GM19193 (cell line): ENCODE results near the gene ANKFN1.

ENCODE experiments used
- POLR2A ChIP-seq: IDR thresholded peaks from 4 replicates; pipeline ENCODE4 v1.6.1; 2011; ENCODE audit not compliant: insufficient read depth, insufficient read length; ENCODE audit errors: extremely low read depth

Gene ANKFN1

GRCh38 chr17:56130026-56130425, 23.2 kb upstream of the ANKFN1 start:
- TF ChIP-seq POLR2A: no peak

GRCh38 chr17:56130631-56131030, 22.6 kb upstream of the ANKFN1 start:
- no peak for TF ChIP-seq POLR2A

- TF ChIP-seq POLR2A: no peak
Measured at GRCh38 chr17:56131431-56131830, 21.8 kb upstream of the ANKFN1 start.

GRCh38 chr17:56136301-56136700, 17.0 kb upstream of the ANKFN1 start:
- no peak for TF ChIP-seq POLR2A

GRCh38 chr17:56141046-56141839, 12.0 kb upstream of the ANKFN1 start:
- TF ChIP-seq POLR2A: no peak

- TF ChIP-seq POLR2A: no peak
Measured at GRCh38 chr17:56142325-56142724, 10.9 kb upstream of the ANKFN1 start.

- TF ChIP-seq POLR2A: no peak
Measured at GRCh38 chr17:56142781-56143180, 10.5 kb upstream of the ANKFN1 start.

GRCh38 chr17:56144223-56144622, 9.1 kb upstream of the ANKFN1 start:
- TF ChIP-seq POLR2A: no peak

GRCh38 chr17:56146534-56146933, 6.7 kb upstream of the ANKFN1 start:
- no peak for TF ChIP-seq POLR2A

GRCh38 chr17:56148333-56148732, 4.9 kb upstream of the ANKFN1 start:
- TF ChIP-seq POLR2A: no peak

GRCh38 chr17:56149266-56150036, 3.8 kb upstream of the ANKFN1 start:
- no peak for TF ChIP-seq POLR2A

- no peak for TF ChIP-seq POLR2A
Measured at GRCh38 chr17:56150649-56151048, 2.6 kb upstream of the ANKFN1 start.

GRCh38 chr17:56157845-56158244, 4.6 kb downstream of the ANKFN1 start:
- TF ChIP-seq POLR2A: no peak

GRCh38 chr17:56158344-56158743, 5.1 kb downstream of the ANKFN1 start:
- TF ChIP-seq POLR2A: no peak

GRCh38 chr17:56158915-56159825, 5.9 kb downstream of the ANKFN1 start:
- TF ChIP-seq POLR2A: no peak

GRCh38 chr17:56159826-56160380, 6.6 kb downstream of the ANKFN1 start:
- TF ChIP-seq POLR2A: no peak

- no peak for TF ChIP-seq POLR2A
Measured at GRCh38 chr17:56160422-56160821, 7.1 kb downstream of the ANKFN1 start.
